Activated effector memory CD4-positive, alpha-beta T cell treated with Interleukin-2 at 50 U/mL for 16 hours (primary cell): Measurements from ENCODE around the gene ZFYVE19.

Experiments
- DNase-seq: peaks from one replicate; pipeline ENCODE4 v3.0.0-alpha.2; 2020

The ZFYVE19 gene

GRCh38 chr15:40815042-40815698 lies 8.3 kb downstream of the ZFYVE19 start:
- no peak for DNase-seq

GRCh38 chr15:40819048-40819447 lies 12.2 kb downstream of the ZFYVE19 start:
- DNase-seq, result no peak

- DNase-seq, result no peak
These were observed 14.3 kb downstream of the ZFYVE19 start for GRCh38 chr15:40821195-40821594.

- DNase-seq, result no peak
These were observed 16.9 kb downstream of the ZFYVE19 start for GRCh38 chr15:40823572-40824343.

GRCh38 chr15:40825661-40826422 lies 19.0 kb downstream of the ZFYVE19 start:
- no peak for DNase-seq

- DNase-seq, result no peak
These were observed 19.7 kb downstream of the ZFYVE19 start for GRCh38 chr15:40826423-40827075.

- no peak for DNase-seq
These were observed 21.7 kb downstream of the ZFYVE19 start, which contains the start of gene PPP1R14D for GRCh38 chr15:40828447-40829036. Gene PPP1R14D, minus strand, starts transcription at chr15:40828708. Its CDS starts 67 bp downstream, at chr15:40828641.

- no peak for DNase-seq
These were observed 22.2 kb downstream of the ZFYVE19 start for GRCh38 chr15:40829115-40829514.

- DNase-seq, result no peak
These were observed 24.0 kb downstream of the ZFYVE19 start for GRCh38 chr15:40830884-40831283.

- DNase-seq, result no peak
These were observed 25.0 kb downstream of the ZFYVE19 start for GRCh38 chr15:40831861-40832260.

GRCh38 chr15:40832903-40833302 lies 26.0 kb downstream of the ZFYVE19 start:
- no peak for DNase-seq

GRCh38 chr15:40836020-40836419 lies 29.1 kb downstream of the ZFYVE19 start:
- no peak for DNase-seq

- no peak for DNase-seq
These were observed 31.9 kb downstream of the ZFYVE19 start for GRCh38 chr15:40838756-40839155.

- DNase-seq, result no peak
These were observed 34.9 kb downstream of the ZFYVE19 start for GRCh38 chr15:40841741-40842140.

- no peak for DNase-seq
These were observed 36.5 kb downstream of the ZFYVE19 start for GRCh38 chr15:40843261-40843884.

GRCh38 chr15:40843885-40844695 lies 37.2 kb downstream of the ZFYVE19 start, which contains the start of gene SPINT1:
Gene SPINT1, plus strand, starts transcription at chr15:40844048. Its CDS starts 507 bp downstream, at chr15:40844555.
- DNase-seq, result peak; percentile 17

GRCh38 chr15:40844696-40845030 lies 37.8 kb downstream of the ZFYVE19 start:
- DNase-seq, result peak; percentile 16

GRCh38 chr15:40845036-40845435 lies 38.1 kb downstream of the ZFYVE19 start:
- no peak for DNase-seq

- DNase-seq, result no peak
These were observed 38.8 kb downstream of the ZFYVE19 start for GRCh38 chr15:40845511-40846284.

GRCh38 chr15:40846841-40847222 lies 39.9 kb downstream of the ZFYVE19 start:
- DNase-seq, result no peak
